HG03460 (cell line): ENCODE measurements around the gene NPM3.

Experiments
- ATAC-seq: cut with Tn5 transposase; IDR thresholded peaks from one replicate; pipeline ENCODE4 v1.9.1; 2021; ENCODE audit not compliant: unreplicated experiment

Gene NPM3

DNA sequence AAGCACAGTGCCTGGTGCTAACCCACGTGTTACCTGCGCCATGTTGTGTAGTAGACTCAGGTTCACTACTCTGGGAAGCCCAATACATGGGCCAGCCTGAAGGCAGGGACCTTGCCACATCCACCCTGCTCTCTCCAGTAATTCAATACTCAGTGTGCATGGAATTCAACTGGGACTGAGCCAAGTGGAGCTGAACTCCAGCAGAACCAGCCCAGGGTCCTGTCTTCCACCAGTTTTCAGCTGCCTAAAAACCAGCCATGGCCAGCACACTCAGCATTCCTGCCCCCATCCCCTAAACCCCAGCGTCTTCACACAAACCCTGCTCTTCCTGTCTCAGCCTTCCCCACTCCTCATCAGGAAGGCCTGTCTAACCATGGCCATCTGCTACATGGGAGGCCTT lies 22.7 kb downstream of the NPM3 start:
- ATAC-seq = no peak

DNA sequence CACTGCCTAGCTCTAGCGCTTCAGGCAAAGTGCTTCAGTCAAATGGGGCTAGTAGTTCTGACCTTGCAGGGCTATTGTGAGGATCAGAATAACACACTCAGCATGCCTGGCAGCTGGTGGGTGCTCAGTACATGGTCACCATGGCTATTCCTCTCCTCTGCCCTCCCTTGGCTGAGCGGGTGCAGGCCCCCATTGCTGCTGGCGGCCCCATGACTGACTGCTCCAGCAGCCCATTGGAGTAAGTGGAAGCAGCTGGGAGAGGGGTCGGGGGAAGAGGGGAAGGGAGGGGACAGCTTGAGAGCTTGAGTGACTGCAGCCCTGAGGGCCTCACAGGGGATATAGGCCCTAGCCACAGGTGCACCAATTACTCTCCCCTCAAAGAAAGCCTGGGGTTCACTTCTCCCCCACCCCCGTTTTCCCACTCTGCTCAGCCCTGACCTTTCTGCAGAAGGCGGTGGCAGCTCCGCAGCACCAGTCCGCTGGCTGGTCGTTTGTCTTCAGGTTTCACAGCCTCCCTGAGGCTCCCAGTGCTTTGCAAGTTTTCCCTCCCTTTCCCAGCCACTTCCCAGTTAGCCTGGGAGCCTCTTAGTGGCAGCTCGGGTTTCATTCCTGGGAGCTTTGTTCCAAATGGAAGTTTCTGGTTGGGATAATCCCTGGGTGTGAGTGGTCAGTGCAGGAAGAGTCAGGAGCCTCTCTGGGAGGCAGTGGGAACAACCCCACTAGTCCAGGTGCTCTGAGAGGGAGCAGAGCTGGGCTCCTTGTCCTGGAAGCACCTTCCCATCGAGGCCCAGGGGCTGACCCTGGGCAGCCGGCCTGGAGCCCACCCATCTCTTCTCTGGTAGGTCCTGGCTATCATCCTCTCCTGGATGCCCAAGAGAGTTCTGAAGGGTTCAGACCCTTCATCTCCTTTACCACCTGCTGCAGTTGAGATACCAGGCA lies 23.7 kb downstream of the NPM3 start:
- no peak for ATAC-seq

DNA sequence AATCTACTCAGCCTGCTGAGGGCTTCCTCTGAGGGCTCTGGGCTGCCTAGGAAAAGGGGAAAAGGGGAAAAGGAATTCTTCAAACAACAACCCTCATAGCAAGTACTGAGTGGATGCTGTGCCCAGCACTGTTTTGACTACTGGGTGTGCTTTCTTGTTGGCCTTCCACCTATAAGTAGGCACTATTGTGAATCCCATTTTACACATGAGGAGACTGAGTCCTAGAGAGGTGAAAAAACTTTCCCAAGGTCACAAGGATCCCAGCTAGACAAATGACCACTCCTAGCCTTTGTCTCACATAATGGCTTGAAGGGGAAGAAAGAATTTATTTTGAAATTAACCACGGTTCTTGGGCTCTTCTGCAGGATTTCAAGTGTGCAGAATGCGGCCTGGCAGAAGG lies 24.4 kb downstream of the NPM3 start:
- ATAC-seq = no peak

DNA sequence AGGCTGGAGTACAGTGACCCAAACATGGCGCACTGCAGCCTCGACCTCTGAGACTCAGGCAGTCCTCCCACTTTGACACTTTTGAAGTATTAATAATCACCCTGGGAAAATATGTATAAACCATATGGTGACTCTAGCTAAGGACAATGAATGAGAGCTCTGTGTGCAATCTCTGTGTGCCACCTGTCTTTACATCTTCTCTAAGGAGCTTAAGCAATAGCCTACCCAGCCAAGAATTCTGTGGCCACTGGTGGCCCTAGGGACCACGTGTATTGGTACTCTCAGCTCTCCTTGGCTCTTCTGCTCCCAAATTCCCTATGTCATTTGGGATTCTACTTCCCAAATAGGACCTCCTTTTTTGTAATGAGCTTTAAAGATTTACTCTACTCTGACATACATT lies 31.0 kb downstream of the NPM3 start:
- no peak for ATAC-seq

DNA sequence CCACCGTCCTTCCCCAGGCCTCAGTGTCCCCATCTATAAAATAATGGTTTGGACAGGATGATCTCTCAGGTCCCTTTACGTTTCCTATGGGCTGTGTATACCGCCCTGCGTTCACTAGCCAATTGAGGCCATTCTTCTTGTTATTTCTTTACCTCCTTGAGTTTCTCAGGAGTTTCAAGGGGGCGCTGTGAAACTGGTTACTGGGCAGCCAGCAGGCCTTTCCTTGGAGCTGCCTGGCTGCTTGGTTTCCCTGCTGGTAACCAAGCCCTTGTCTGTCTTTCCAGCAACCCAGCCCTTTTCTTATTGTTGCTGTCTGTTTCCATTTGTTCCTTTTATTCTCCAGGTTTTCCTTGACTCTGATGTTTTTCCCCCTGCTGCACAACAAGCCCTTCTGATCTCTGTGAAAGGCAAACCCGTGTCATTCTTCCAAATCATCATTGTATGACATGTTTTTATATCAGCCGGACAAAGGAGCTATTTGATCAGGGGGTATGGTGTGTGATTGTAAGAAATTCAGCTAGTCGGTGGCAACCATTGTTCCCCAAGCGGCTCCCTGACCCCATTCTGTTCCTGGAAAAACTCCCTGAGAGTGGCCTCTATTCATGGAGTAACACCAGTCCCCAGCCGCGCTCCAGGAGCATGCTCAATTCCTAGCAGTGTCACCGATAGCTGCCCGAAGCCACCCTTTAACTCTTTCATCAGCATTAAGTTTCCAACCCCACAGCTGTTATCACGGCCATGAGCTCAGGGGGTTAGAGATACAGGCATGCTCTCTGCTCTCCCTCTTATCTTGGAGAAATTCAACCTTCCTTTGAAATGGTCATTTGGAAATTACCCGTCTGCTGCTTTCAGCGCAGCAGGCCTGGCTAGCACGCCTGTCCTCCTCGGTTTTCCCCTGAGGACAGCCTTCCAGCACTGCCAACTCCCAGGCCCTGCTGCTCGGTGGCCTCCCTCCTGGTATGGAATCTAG lies 33.9 kb downstream of the NPM3 start:
- no peak for ATAC-seq

DNA sequence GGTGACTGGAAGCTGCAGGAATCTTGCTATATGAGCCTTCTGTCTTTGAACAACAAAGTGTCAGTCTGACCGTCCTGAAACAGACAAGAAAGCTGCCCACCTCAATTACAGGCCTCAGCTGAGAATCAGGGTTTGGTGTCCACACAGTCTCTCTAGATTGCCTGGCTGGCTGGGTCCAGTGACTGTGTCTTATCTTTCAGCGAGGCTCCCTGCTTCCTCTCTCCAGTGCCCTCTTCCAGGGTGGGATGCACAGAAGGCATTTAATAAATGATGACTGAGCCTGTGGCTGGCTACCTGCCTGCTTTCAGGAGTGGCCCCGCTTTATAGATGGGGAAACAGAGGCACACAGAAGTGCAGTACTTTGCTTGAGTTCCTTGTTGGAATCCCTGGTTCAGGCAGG lies 34.8 kb downstream of the NPM3 start:
- ATAC-seq = no peak

DNA sequence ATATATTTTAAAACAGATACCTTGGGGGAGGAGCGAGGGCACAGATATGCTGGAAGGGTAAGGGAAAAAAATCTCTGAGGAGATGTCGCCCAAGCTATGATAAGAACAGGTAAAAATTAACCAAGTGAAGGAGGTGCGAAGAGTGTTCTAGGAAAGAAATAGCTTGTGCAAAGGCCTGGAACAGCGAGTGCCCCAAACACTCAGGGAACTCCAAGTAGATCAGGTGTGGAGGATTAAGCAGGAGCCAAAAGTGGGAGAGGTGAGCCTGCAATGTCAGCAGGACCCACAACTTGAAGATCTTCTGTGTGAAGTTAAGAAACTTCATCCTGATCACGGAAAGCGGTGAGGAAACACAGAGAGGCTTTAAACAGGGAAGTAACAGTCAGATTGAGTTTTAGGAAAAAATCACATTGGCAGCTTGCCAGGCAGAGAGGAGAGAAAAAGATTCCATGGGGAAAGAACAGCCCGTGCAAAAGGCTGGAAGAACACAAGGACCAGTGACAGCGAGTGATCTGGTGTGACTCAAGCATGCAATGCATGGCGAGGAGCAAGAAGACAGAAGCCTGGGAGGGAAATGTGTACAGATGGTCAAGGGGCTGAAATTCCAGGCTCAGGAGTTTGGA lies 38.1 kb downstream of the NPM3 start:
- no peak for ATAC-seq

DNA sequence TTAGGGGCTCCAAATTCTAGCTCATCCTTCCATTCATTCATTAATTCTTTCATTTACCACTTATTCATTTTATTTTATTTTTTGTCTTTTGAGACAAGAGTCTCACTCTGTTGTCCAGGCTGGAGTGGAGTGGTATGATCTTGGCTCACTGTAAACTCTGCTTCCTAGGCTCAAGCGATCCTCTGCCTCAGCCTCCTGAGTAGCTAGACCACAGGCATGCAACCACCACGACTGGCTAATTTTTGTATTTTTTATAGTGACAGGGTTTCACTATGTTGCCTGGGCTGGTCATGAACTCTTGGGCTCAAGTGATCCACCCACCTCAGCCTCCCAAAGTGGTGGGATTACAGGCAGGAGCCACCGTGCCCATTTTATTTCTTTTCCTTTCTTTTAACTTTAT lies 39.0 kb downstream of the NPM3 start:
- ATAC-seq = no peak

DNA sequence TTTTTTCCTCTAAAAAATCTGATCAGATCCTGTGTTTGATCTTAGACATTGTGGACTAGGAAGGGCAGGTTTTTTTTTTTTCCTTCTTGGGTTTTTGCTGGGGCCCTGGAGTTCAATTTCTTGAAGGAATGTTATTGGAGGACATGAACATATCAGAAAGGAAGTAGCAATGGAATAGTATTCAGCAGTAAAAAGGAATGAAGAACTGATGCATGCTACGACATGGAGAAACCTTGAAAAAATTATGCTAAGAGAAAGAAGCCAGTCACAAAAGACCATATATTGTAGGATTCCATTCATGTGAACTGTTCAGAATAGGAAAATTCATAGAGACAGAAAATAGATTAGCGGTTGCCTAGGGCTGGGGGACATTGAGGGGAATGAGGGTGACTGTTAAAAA lies 41.3 kb downstream of the NPM3 start:
- ATAC-seq = no peak

DNA sequence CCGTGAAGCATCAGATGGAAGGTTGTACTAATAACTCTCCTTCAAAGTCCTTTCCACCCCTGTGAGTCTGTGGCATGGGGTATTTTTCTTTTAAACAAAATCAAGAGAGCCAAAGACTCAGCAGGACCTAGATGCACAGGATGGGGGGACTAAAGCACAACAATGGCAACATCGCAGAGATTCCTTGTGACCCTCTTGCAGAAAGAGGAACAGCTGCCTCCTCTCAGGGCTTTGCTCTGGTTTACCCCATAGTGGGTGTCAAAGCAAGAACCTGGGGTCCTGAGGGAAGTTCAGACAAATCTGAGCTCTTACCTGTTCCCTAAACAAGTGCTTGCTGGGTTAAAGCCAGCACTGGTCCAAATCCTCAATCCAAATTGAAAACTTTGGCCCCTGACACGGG lies 46.6 kb downstream of the NPM3 start:
- no peak for ATAC-seq

DNA sequence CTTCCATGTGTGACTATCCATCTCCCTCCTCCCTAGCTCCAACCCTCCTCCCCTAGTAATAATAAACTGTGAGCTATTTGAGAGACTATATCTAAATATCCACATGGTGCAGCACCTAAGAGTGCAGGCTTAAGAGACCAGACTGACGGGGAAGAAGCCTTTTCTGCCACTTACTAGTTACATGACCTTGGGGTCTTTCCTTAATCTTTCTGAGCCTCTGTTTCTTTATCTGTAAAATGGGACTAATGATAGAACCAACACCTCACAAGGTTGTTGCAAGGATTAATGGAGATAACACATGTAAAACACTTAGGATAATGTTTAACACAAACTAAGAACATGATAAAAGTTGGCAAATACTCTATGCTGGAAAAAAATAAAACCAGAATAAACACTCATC lies 51.1 kb downstream of the NPM3 start:
- no peak for ATAC-seq
